ENCODE data around the gene GNA12.
"Not testable (repeated sequence)": the region's sequence is repeated elsewhere in the genome, so short reads cannot be mapped to it uniquely, and the experiment has no call there.

GNA12 gene

DNA sequence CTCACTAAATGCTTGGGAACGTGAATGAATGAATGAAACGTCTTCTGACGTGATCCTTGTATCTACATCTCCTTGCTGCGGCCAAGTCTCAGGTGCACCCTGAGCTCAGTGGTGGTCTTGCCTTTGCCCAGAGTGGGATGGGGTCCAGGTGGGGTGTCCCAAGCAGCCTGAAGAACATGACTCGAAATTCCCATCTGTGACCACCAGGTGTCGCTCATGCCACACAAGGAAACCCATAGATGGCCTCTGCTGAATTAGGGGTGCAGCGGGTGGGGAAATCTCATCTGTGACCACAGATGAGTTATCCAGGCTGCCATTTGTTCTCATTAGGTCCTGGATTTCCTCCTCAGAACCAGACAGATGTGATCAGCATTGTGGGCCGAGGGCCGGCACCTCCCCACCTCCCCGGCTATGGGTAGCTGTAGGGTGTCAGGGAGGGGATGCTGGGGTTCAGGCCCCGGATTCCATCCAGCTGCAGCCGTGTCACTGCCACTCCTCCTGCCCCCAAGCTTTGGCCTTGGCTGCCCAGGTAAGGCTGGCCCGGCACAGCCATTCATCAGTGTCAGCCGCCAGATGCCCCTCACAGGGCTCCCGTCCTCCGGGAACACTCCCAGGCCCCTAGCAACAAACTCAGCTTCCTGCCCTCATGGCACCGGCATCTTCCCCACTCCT lies 21.0 kb upstream of the GNA12 start:
- peak; percentile 74 for DNase-seq (ENCODE audit: low spot score)

DNA sequence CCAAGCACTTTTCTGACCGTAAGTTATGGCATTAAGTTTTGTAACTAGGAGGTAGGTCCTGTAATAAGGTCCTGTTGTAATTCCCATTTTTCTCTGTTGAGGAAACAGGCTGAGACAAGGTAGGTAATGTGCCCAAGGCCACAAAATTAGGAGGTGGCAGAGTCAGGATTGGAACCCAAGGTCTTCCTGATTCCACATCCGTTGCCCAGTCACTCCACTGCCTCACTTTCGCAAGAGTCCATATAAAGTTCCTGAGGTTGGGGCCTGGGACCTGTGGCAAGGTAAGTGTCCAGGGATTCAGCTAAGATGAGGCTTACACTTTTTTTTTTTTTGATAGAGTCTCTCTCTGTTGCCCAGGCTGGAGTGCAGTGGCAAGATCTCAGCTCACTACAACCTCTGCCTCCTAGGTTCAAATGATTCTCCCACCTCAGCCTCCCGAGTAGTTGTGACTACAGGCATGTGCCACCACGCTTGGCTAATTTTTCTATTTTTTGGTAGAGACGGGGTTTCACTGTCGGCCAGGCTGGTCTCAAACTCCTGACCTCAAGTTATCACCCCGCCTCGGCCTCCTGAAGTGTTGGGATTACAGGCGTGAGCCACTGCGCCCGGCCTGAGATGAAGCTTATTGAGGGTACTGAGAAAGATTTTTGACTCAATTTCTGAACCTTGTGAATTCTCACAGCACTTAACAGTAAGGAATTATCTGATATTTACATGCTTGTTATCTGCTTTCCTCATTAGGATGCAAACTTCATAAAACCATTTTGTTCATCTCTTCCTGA lies 20.3 kb upstream of the GNA12 start:
- DNase-seq (ENCODE audit: low spot score) = no peak

DNA sequence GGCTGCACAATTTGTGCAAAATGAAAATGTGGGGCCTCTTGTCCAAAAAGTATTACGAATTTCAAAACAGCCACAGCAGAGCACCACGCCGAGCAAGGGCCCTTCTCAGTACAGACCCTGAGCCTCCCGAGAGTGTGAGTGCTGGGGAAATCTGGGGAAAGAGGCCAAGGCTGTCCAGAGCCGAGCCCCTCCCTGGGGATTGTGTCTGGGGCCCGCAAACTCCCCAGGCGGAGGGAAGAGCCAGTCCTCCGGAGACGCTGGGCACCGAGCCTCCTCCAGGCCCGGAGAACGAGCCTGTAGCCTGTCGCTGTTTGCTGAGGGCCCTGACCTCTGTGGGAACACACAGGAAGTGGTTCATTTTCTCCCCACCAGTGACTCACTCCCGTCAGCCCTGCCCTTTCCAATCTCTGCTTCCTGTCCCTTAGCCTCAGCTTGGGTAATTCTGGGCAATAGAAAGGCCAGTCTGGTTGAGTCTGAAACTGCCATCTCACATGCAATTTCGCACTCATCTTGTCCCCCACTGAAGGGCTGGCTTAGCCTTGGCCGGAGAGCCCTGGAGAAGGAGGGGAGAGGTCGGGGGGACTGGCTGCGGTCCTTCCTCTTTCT lies 19.5 kb upstream of the GNA12 start:
- DNase-seq (ENCODE audit: low spot score) = peak; percentile 59

DNA sequence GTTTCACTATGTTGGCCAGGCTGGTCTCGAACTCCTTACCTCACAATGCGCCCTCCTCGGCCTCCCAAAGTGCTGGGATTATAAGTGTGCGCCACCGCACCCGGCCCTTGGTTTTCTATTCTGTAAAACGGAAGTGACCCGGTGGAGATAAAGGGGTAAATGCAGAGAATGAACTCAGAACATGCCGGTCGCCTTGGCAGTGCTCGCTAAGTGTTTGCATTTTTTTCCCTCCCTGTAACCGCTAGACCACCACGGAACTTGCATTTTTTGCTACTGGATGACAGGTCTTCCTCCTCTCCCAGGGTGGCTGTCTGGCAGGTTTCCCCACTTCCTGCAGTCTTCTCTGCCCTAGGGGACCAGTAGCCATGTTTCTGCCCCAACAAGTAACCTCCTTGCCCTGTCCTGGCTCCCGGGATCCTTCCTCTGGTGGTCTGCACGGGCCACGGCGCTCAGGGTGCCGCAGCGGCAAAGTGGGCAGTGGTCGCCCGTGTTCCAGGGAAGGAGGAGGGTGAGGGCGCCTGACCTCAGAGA lies 18.8 kb upstream of the GNA12 start:
- DNase-seq (ENCODE audit: low spot score) = no peak

DNA sequence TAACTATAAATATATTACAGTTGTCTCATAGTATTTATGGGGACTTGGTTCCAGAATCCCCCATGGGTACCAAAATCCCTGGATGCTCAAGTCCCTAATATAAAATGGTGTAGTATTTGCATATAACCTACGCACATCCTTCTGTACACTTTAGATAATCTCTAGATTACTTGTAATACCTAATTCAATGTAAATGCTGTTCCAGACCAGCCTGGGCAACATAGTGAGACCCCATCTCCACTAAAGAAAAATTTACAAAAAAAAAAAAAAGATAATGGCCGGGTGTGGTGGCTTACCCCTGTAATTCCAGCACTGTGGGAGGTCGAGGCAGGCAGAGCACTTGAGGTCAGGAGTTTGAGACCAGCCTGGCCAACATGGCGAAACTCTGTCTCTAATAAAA lies 17.4 kb upstream of the GNA12 start:
- no peak for DNase-seq (ENCODE audit: low spot score)

DNA sequence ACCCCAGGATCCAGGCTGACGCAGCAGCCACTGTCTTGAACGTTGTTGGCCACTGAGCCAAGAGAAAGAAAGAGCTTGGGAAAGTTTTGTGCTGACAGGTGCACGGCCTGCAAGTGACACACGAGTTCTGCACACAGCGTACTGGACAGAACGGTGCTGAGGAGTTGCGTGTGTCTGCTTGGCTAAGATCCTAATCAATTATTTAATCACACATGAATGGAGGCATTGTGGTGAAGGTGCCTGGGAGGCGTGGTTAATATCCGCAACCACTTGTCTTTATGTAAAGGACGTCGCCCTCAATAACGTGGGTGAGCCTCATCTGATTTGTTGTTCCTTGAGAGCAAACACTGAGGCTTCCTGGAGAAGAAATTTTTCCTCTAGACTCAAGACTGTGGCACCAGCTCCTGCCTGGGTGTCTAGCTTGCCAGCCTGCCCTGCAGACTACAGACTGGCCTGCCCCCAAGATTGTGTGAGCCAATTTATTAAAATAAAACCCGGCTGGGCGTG lies 16.6 kb upstream of the GNA12 start:
- DNase-seq (ENCODE audit: low spot score) = no peak

DNA sequence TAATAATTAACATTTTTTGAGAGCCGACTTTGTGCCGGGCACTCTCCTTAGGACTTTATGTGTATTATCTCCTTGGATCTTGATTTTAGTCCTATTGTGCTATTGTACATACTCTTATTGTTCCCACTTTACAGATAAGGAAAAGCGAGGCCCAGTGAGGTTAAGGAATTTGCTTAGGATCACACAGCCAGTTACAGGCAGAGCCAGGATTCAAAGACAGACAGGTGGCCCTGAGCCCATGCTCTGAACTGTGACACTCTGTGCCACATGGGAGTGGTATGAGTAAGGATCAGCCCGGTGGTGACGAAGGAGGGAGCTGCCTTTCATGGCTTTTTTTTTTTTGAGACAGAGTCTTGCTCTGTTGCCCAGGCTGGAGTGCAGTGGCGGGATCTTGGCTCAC lies 15.8 kb upstream of the GNA12 start:
- no peak for DNase-seq (ENCODE audit: low spot score)

DNA sequence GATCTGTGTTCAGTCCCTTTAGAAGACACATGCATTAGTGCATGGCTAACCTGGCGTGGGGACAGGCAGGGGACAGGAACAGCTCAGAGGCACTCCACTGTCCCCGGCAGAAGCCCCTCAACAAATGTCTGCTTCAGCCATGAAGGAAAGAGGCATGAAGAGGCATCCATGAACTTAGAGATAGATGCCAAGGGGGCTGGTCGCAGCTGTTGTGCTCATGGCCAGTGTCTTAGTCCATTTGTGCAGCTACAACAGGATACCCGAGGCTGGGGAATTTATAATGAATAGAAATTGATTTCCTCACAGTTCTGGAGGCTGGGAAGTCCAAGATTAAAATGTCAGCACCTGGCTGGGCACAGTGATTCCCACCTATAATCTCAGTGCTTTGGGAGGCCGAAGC lies 14.5 kb upstream of the GNA12 start:
- DNase-seq (ENCODE audit: low spot score) = no peak

DNA sequence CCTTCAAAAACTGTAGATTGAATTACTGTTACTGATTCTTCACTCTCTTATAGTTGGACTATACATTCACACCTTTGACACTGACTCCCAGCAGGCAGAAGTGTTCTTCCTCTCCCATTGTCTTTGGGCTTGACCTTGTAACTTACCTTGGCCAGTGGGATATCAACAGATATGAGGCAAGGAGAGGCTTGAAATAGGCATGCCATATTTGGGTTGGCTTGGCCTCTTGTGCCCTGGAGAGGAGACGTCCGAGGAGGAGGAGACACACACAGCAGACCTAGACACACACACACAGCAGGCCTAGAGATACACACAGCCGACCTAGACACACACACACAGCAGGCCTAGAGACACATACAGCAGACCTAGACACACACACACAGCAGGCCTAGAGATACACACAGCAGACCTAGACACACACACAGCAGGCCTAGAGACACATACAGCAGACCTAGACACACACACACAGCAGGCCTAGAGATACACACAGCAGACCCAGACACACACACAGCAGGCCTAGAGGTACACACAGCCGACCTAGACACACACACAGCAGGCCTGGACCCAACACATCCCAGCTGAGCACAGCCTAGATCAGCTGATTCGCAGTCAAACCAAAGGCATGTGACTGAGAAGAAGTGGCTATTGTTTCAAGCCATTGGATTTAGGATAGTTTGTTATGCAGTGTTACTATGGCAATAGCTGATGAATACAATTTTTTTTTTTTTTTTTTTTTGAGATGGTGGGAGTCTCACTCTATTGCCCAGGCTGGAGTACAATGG lies 12.5 kb upstream of the GNA12 start:
- DNase-seq (ENCODE audit: low spot score) = no peak

DNA sequence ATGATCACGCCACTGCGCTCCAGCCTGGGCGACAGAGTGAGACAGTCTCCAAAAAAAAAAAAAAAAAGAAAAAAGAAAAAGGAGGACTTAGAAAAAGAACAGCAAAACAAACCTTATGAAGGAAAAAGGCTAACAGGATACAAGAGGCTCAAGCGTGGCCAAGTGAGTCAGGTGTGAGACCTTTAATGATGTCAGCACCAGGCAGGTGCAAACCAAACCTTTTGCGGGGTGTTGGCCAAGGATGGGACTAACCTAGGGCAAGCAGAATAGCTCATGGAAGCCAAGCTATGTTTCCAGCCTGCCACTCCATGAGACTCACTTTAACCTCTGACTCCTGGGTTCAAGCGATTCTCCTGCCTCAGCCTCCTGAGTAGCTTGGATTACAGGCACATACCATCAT lies 11.3 kb upstream of the GNA12 start:
- no peak for DNase-seq (ENCODE audit: low spot score)

DNA sequence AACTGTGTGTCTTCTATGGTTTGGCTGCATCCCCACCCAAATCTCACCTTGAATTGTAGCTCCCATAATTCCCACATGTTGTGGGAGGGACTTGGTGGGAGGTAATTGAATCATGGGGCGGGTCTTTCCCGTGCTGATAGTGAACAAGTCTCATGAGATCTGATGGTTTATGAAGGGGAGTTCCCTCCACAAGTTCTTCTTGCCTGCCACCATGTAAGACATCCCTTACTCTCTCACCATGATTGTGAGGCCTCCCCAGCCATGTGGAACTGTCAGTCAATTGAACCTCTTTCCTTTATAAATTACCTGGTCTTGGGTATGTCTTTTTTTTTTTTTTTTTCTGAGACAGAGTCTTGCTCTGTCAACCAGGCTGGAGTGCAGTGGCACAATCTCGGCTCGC lies 9.4 kb upstream of the GNA12 start:
- DNase-seq (ENCODE audit: low spot score) = not testable (repeated sequence)

DNA sequence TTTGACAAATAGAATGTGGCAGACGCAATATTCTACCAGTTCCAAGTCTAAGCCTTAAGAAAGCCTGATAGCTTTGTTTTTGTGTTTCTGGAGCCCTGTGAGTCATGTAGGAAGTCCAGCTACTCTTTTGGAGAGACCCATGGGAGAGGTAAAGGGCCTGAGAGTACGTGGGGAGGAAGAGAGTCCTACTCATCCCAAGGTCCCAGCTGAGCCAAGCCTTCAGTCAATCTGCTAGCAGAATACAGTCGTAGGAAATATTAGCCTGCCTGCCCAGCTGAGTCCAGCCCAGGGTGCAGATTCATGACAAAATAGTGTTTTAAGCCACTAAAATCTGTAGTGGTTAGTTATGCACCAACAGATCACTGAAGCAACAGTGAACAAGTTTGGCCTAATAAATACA lies 9.0 kb upstream of the GNA12 start:
- no peak for DNase-seq (ENCODE audit: low spot score)

DNA sequence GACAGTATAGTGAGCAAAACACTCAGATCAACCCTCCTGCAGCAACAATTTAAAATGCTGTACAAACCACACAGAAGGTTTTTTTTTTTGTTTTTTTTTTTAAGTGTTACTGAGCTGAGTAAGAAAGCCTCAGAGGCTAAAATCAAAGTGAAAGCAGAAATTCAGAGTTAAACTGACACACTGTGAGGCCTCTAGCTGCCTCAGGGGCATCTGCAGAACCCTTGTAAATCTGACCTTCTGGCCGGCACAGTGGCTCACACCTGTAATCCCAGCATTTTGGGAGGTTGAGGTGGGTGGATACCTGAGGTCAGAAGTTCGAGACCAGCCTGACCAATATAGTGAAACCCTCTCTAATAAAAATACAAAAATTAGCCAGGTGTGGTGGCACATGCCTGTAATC lies 7.4 kb upstream of the GNA12 start:
- DNase-seq (ENCODE audit: low spot score) = no peak

DNA sequence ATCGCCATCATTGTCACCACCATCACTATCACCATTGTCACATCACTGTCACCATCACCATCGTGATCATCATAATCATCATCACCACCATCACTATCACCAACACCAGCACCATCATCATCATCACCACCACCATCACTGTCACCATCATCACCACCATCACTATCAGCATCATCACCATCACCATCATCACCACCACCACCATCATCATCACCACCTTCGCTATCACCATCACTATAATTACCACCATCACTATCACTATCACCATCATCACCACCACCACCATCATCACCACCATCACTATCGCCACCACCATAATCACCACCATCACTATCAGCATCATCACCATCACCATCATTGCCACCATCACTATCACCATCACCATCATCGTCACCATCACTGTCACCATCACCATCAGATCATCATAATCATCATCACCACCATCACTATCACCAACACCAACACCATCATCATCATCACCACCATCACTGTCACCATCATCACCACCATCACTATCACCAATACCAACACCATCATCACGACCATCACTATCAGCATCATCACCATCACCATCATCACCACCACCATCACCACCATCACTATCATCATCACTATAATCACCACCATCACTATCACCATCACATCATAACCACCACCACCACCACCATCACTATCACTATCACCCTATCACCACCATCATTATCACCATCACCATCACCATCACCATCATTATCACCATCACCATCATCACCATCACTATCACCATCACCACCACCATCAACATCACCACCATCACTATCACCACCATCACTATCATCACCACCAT lies 6.0 kb upstream of the GNA12 start:
- DNase-seq (ENCODE audit: low spot score) = no peak

DNA sequence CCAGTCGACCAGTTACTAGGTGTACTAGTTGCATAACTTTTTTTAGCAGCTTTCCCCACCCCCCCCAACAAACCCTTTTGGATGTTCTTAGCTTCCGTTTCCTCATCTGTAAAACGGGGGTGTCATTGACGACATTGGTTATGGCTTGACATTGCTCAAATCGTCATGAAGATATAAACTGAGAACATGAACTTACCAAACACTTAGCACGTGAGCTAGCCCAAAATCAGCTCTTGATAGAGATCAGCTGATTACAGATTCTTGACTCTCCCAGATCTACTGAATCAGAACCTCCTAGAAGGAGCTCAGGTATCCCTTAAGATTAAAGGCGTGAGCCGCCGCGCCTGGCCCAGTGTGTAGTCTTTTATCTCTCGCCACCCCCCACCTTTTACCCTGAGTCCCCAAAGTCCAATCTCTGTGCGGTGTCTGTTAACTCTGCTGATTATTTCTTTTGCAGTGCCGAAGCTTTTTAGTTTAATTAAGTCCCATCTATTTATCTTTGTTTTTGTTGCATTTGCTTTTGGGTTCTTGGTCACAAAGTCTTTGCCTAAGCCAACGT lies 1.0 kb upstream of the GNA12 start:
- no peak for DNase-seq (ENCODE audit: low spot score)

DNA sequence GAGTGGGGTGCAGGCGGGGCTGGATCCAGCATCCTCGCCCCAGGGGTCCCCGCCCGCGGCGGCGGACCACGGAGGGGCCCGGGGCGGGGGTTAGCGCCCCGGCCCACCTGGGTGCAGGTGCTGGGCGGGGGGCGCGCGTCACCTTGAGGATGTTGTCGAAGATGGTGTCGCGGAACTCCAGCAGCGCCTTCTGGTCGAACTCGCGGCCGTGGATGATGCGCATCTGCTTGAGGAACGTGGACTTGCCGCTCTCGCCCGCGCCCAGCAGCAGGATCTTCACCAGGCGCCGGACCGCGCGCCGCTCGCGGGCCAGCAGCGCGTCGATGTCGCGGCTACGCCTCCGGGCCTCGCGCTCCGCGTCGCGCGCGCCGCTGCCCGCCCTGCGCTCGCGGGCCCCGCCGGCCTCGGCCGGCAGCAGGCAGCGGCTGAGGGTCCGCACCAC lies 376 bp downstream of the GNA12 start:
- DNase-seq (ENCODE audit: low spot score) = no peak

DNA sequence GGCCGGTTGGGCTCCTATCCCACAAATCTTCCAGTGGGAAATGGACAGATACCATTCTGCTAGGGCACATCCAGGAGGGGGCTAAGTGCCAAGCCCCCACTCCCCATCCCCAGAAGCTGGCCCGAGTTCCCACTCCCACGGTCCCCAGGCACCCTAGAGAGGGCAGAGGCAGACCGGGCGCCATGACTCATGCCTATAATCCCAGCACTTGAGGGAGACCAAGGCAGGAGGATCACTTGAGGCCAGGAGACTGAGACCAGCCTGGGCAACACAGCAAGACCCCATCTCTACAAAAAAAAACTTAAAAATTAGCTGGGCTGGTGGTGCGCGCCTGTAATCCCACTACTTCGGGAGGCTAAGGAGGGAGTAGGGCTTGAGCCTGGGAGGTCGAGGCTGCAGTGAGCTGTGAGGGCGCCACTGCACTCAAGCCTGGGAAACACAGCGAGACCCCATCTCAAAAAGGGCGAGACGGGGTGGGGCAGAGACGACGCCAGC lies 870 bp downstream of the GNA12 start:
- no peak for DNase-seq (ENCODE audit: low spot score)

DNA sequence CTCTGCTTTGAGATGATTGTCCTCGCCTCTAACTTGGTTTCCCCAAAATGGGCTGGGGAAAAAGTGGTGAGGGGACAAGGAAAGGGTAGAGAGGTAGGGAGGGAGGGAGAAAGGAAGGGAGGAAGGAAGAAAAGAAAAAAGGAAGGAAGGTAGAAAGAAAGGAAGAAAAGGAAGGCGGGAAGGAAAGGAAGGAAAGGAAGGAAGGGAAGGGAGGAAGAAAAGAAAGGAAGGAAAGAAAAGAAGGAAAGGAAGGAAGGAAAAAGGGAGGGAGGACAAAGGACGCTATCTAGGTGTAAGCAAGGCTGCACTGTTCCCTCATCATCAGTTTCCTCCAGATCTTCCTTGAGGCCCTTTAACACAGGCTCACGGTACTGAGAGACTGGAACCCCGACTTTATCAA lies 2.2 kb downstream of the GNA12 start:
- no peak for DNase-seq (ENCODE audit: low spot score)

DNA sequence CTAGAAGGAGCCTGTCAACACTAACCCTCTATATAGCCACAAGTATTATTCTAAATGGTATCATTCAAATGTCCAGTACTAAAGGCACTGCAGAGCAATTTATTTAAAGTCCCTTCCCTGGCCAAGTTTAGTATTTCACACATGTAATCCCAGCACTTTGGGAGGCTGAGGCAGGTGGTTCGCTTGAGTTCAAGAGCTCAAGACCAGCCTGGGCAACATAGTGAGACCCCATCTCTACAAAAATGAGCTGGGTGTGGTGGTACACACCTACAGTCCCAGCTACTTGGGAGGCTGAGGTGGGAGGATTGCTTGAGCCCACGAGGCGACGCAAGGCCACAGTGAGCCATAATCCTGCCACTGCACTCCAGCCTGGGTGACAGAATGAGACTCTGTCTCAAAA lies 3.6 kb downstream of the GNA12 start:
- no peak for DNase-seq (ENCODE audit: low spot score)

DNA sequence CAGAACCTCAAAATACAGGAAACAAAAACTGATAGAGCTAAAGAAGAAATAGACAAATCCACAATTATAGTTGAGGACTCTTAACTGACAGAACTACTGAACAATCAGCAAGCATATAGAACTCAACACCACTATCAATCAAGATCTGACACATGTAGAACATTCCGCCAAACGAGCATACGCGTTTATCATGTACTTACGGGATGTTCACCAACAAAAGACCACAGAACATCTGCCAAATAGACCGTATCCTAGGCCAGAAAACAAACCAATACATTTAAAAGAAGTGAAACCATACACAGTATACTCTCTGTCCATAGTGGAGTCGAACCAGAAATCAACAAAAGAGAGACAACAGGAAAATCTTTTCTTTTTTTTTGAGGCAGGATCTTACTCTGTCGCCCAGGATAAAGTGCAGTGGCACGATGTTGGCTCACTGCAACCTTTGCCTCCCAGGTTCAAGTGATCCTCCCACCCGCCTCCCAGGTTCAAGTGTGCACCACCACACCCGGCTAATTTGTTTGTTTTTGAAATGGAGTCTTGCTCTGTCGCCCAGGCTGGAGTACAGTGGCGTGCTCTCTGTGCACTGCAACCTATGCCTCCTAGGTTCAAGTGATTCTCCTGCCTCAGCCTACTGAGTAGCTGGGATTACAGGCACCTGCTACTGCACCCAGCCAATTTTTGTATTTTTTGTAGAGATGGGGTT lies 5.1 kb downstream of the GNA12 start:
- no peak for DNase-seq (ENCODE audit: low spot score)

Data from SK-N-DZ (cell line).